ENCODE results near the gene PEAK3. TPM values are rescaled to one million over a fixed set of nuclear protein-coding genes. Genes with fewer than 3 reads are reported as not detected.

Gene PEAK3
- total RNA-seq, 1 donor from 2014 or later: not detected

DNA sequence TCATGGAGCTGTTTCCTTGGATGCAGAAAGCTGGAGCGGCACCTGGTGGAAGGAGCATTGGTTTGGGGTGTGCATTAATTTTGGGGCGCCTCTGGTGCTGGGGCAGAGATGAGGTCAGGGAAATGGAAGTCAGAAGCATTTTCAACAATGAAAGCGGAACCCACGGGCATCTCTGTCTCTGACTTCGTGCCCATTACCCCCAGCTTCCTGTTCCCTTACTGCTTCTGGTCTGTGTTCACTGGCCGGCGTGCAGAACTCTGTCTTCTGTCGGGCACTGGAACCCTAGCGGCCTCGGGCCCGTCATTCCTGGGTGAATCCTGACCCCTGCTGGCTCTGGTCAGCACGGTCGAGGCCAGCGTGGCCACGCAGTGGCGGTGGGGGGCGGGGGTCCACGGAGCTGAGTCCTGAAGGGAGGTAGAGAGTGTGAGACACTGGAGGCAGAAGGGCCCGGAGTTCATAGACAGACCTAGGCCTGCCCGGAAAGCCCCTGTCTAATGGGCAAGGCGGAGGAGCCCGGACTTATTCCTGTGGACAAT is 33.9 kb upstream of the PEAK3 start:
- no peak for DNase-seq (ENCODE audit: extremely low read depth, low read depth, low spot score)

DNA sequence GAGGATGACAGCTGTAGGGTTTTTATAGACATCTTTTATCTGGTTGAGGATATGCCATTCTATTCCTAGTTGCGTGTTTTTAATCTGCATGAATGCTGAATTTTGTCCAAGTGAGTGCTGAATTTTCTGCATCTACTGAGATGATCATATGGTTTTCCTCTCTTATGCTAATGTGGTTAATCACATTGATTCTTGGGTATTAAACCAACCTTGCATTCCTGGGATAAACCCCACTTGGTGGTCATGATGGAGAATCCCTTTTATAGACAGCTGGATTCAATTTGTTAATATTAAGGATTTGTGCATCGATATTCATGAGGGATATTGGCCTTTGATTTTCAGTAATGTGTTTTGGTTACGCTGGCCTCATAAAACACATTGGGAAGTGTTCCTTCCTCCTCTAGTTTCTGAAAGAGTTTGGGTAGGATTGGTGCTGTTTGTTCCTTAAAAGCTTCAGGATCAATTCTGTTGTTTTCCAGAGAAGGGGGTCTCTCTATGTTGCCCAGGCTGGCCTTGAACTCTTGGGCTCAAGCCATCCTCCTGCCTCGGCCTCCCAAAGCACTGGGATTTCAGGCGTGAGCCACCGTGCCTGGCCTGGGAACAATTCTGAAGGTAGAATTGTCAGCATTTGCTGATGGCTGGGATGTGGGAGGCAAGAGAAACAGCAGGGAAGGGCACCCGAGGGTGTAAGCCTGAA is 33.3 kb upstream of the PEAK3 start:
- no peak for DNase-seq (ENCODE audit: extremely low read depth, low read depth, low spot score)

DNA sequence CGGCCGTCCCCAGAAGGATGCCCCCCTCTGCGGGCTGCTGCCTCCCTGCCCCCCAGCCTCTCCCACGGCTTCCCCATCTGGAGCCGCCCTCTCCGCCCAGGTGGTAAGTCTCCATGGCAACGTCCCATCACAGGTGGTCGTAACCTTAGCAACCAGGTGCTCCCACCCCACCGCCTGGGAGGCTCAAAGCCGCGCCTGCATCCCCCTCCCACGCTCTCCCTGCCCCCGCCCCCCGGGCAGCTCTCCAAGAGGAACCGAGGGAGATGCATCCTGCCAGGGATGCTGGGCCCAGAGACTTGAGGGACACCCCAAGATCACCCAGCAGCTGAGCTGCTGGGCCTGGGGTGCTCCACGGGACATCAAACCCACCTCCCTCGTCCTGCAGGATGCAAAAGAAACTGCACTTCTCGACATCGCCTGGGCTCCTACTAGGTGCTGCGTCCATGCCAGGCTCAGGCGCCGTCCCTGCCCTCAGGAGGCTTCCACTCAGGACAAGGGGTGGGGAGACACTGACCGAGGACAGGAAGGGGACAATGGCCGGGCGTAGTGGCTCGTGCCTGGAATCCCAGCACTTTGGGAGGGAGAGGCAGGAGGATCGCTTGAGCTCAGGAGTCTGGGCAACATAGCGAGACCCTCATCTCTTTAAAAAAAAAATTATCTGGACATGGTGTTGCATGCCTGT is 31.0 kb upstream of the PEAK3 start:
- DNase-seq (ENCODE audit: extremely low read depth, low read depth, low spot score): no peak

DNA sequence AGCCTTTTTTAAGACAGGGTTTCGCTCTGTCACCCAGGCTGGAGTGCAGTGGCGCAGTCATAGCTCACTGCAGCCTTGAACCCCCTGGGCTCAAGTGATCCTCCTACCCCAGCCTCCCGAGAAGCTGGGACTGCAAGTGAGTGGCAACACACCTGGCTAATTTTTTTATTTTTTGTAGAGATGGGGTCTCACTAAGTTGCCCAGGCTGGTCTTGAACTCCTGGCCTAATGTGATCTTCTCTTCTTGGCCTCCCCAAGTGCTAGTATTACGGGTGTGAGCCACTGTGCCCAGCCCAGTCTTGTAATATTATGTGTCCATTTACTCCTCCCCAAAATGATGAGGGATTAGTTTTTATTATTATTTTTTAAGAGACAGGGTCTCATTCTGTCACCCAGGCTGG is 29.1 kb upstream of the PEAK3 start:
- no peak for DNase-seq (ENCODE audit: extremely low read depth, low read depth, low spot score)

DNA sequence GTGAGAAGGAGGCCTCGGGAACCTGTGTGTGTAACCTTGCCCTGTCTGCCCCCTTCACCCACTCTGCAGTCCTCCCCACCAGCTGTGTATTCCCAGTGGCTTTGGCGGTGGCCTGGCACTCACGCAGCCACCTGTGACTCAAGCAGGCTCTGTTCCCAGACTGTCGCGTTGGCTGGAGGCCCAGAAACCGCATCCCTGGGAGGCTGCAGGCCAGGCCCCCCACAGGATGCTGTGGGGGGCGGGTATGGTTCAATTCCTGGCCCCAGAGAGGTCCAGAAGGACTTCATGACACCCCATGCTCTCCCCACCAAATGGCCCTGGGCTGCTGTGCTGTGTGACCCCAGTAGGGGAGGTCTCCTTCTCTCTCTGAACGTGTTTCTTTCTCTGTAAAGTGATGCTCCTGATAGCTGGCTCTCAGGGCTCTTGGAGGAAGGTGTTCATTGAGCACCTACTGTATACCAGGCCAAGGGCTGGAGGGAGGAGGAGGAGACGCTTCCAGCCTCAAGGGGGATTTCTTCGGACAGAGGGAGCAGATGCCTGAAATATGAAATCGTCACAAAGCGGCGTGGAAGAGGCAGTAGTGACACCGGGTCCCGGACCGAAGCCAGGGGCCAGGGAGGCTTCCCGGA is 27.9 kb upstream of the PEAK3 start:
- DNase-seq (ENCODE audit: extremely low read depth, low read depth, low spot score): no peak

DNA sequence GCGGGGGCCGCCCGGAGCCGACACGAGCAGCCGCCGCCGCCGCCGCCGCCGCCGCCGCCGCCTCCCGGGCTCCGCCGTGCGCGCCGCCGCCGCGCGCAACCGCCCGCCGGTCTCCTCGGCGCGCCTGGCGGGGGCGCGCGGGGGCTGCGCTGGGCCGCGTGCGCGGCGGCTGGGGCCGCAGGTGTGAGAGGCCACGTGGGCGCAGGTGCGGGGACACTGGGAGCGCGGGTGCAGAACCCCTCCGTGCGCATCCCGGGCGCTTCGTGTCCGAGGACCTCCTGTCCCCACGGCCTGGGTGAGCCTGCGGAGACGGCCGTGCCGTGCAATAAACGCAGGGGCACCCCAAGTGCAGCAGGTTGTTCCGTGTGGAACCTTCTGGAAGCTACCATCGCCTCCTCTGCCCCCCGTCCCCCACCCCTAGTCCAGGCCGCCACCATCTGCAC is 26.2 kb upstream of the PEAK3 start, which contains the start of gene LINGO3:
Gene LINGO3 (minus strand): TSS at position 41 of the 443 bp plus-strand sequence. CDS start 16,378 bp downstream, outside the sequence.
- DNase-seq (ENCODE audit: extremely low read depth, low read depth, low spot score): no peak

DNA sequence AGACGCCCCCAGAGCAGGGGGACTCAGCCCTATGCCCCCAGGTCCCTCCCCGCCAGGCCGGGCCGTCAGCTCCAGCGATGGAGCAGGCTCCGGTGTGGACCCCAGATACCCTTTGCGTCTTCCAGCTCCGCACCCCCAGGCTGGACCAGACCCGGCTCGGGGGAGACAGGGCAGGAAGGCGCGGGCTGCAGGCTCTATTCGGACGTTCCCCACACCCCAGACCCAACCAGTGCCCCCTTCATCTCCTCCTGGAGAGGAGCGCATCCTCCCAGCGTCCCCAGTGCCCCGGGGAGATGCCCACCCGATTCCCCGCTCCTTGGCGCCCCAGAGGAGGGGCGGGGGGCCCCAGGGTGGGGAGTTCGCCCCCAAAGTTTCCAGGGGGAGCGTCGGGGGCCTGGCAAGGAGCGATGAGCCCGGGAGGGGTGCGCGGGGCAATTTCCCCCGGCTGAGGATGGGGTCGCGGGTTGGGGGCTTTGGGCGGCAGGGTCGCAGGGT is 25.6 kb upstream of the PEAK3 start:
- no peak for DNase-seq (ENCODE audit: extremely low read depth, low read depth, low spot score)

DNA sequence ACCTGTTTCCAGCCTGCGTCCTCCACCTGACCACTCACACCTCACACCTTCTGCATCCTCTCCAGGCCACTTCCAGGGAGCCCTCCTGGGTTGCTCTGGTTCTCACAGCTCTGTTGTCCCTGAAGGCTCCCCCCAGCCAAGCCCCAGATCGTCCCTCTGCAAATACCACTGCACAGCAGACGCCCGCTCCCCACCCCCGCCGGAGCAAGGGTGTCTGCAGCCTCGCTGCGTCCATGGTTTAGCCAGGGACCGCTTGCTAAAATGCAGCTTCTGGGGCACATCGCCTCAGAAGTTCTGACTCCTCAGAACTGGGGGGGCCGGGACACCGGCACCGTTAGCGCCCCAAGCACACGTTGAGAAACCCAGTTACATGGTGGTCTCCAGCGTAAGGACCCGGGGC is 25.0 kb upstream of the PEAK3 start:
- DNase-seq (ENCODE audit: extremely low read depth, low read depth, low spot score): no peak

DNA sequence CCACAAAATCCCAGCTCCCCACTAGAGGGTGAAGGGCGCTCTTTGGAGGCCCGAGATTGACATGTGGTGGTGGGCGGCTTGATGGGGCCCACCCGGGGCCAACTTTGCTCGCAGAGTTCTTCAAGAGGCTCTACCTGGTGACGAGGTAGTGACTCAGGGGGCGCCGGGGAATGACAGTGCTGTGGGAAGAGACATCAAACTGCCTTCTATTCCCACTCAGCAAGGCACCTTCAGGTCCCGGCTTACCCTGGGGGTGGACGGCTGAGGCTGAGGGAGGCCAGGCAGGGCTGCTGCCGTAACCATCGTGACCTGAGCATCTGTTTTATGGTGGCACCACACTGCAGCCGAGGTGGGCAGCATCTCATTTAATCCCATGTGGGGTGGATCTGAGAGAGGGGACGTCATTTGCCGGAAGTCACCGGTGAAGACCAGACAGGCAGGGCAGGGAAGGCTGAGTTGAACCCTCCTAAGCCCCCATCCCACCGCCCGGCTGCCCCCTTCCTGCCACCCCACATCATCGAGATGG is 24.4 kb upstream of the PEAK3 start:
- DNase-seq (ENCODE audit: extremely low read depth, low read depth, low spot score): no peak

DNA sequence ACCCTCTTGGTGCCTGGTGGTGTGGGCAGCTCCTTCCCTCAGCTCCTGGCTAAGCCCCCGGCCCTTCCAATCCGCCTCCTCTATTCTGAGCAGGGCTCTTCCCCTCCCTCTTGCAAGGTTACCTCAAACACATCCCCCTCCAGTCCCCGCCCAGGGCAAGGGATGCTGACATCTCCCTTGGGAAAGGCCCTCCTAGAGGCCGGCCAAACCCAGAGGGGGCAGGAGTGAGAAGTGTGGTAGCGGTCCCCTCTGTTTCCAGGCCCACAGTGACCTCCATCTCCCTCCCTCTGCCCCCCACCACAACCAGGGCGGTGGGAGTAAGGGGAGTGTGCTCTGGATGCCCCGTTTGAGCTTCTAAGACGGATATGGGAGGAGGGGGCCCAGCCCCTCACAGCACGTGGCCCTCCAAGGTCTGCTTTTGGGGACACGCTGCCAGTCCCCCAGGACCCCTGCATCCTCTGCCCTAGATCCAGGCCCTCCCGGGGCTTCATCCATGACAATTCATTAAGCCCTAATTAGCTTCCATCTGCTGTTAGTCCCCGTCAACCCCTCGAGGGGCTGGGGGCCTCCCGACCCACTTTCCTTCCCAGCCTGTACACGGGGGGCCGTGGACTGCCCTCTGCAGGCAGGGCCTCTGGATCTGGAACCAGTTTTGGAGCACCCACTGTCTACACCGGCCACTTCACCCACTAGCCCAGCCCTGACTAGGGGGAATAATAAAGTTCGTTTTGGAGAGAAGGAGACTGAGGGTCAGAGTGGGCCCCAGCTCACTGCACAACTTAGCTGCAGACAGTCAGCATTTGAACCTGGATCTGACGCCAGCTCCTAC is 23.7 kb upstream of the PEAK3 start:
- no peak for DNase-seq (ENCODE audit: extremely low read depth, low read depth, low spot score)

DNA sequence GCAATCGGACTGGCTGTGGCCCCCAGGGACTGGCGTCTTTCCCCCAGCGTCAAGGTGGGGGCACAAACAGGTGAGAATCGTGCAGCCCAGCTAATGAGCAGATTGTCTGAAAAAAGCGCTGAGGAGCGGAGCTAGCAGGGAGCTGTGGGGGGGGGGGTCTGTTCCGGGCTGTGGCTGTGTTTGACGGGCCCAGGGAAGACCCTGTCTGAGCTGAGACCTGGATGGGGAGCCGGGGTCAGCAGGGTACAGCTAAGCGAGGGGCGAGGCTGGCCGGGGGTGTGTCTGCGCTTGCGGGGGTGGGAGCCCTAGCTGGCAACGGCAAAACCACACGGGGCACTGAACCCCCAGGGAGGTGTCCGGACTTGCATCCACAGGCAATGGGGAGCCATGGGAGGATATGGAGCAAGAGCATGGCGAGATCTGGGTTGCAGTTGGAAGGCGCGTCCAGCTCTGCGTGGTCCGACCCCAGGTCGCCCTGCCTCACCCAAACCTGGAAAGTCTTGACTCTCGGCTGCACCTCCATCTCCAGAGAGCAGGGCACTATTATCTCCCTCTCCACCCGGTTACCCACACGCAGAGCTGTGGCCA is 21.3 kb upstream of the PEAK3 start:
- DNase-seq (ENCODE audit: extremely low read depth, low read depth, low spot score): no peak

DNA sequence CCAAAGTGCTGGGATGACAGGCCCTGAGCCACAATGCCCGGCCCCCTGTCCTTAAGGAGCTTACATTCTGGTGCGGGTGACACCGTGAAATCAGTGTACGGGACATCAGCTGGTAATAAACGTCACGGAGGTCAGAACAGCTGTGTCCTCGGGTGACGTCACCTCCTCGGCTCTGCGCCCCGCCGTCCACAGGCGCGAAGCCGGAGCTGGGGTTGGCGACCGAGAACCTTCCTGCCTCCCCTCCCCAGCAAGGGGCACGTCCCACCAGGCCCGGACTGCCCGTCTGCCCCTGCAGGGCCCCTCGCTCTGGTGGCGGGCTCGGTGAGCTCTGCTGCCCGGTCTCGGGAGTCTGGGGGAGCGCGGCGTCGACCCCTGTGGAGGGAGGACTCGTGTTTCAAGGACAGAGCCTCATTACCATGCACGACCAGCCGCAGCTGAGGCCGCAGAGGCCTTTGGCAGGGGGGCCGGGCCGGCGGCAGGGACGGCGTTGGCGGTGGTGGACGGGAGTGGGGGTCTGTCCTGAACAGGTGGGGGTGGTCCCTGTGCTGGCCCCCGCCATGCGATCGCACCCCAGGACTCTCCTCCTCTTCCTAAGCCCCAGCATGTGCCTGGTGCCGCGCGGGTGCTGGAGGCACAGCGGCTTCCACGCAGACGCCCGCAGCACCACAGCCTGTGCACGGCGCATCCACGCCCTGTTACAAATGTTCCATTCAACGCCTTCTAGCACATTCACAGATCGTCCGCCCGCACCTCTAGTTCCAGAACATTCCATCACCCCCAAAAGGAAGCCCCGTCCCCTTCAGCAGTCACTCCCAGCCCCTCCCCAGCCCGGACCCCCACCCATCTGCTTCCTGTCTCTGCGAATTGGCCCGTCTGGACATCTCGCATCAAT is 20.6 kb upstream of the PEAK3 start:
- no peak for DNase-seq (ENCODE audit: extremely low read depth, low read depth, low spot score)

DNA sequence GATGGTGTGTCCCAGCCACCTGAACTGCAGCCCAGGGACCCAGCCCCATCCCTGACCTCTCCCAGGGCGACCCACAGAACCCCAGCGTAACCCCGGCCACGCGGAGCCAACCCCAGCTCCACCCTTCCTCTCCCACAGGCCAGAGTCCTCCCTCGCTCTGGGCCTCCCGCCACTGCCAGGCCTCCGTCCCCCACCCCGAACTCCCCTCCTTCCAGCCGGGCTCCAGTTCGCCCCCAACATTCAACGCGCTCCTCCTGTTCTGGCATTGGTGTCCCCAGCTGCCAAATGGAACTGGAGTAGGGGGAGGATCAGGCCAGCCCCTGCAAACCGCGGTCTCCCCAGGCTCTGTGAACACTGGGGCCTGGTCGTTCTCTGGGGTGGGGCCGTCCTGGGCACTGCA is 18.6 kb upstream of the PEAK3 start:
- no peak for DNase-seq (ENCODE audit: extremely low read depth, low read depth, low spot score)

DNA sequence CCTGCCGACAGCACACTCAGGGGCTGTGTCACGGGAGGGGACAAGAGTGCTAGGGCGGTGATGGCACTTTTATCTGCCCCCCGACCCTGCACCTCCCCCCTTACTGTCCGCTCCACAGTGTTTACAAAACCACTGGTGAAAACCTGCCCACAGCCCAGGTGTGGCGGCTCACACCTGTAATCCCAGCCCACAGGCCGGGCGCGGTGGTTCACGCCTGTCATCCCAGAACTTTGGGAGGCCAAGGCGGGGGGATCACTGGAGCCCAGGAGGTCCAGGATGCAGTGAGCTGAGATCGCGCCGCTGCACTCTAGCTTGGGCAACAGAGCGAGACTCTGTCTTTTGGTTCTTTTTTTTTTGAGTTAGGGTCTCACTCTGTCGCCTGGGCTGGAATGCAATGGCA is 14.2 kb upstream of the PEAK3 start:
- no peak for DNase-seq (ENCODE audit: extremely low read depth, low read depth, low spot score)

DNA sequence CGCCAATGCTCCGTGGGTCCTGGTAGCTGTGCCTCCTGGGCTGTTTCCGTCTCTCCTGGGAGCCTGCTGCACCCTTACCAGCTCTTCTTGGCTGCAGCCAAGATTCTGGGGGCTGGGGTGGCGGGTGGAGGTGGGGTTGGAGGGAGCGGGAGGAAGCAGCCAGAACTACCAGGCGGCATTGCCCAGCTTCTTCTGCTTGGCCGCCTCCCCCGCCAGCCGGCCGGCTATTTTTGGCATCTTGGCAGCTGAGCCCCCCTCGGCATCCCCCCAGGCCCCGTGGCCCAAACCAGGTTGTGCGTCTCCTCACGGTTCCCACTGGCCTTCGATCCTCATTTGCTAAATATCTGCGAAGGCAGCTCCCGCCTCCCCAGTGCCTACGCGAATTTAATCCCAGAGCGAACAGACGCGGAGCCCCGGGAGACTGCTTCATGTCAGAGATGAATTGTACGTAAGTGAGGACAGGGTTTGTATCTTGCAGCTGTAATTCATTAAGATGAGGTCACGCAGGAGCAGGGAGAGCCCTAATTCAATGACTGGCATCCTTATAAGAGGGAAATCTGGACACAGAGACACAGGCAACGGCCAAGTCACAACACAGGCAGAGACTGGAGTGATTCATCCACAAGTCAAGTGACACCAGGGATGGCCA is 12.8 kb upstream of the PEAK3 start:
- no peak for DNase-seq (ENCODE audit: extremely low read depth, low read depth, low spot score)

DNA sequence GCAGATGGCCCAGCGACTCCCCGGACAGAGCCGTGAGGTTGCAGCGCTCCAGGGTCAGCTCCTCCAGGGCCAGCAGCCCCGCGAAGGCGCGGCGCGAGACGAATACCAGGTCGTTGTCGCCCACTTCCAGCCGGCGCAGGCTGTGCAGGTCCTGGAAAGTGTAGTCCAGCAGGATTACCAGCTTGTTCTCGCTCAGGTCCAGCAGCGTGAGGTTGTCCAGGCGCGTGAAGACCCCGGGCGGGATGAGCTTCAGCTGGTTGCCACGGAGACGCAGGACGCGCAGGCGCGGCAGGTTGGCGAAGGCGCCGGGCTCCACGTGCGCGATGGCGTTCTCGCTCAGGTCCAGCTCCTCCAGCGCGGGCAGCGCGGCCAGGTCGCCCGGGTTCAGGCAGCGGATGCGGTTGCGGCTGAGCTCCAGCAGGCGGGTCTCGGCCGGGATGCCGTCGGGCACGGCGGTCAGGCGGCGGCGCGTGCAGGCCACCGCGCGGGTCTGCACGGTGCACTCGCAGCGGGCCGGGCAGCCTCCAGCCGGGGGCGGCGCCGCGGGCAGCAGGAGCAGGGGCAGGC is 9.3 kb upstream of the PEAK3 start:
- DNase-seq (ENCODE audit: extremely low read depth, low read depth, low spot score): no peak

DNA sequence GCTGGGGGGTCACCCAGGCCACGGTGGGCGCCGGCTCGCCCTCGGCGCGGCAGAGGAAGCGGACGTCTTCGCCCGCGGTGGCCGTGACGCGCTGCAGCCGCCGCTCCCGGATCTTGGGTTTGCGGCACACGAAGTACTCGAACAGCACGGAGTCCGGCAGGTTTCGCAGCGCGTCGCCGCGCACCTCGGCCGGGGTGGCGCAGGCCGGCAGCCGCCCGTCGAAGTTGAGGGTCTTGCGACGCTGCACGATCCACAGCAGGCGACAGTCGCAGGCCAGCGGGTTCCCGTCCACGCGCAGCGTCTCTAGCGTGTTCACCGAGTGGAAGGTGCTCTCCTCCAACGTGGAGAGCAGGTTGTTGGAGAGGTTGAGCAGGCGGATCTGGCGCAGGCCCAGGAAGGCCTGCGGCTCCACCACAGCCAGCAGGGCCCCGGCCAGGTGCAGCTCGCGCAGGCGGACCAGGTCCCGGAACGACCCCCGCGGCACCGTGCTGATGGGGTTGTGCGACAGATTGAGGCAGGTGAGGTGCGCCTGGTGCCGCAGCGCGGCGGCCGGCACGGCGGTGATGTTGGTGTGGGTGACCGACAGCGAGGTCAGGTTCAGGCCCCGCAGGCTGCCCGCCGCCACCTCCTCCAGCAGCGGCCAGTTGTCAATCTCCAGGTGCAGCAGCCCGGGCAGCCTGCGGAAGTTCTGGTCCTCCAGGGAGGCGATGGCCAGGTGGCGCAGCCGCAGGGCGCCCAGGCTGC is 8.6 kb upstream of the PEAK3 start:
- no peak for DNase-seq (ENCODE audit: extremely low read depth, low read depth, low spot score)
